Measurements from ENCODE around the gene HSPA4.
A peak's percentile ranks its signal among the peaks of the same experiment; 100 is the strongest.
"Not testable (repeated sequence)": the region's sequence is repeated elsewhere in the genome, so short reads cannot be mapped to it uniquely, and the experiment has no call there.

The HSPA4 gene

GRCh38 chr5:133051061-133051541, 712 bp upstream of the HSPA4 start:
- DNase-seq = no peak

GRCh38 chr5:133052317-133053175, 733 bp downstream of the HSPA4 start:
- DNase-seq = peak; percentile 89

- DNase-seq = no peak
These were observed 1.6 kb downstream of the HSPA4 start for GRCh38 chr5:133053448-133053847.

- DNase-seq = no peak
These were observed 3.1 kb downstream of the HSPA4 start for GRCh38 chr5:133054697-133055471.

- DNase-seq = no peak
These were observed 5.1 kb downstream of the HSPA4 start for GRCh38 chr5:133056891-133057290.

- DNase-seq = no peak
These were observed 7.8 kb downstream of the HSPA4 start for GRCh38 chr5:133059621-133060020.

GRCh38 chr5:133062276-133062675, 10.5 kb downstream of the HSPA4 start:
- DNase-seq = peak; percentile 55

GRCh38 chr5:133063965-133064364, 12.2 kb downstream of the HSPA4 start:
- no peak for DNase-seq

- no peak for DNase-seq
These were observed 13.7 kb downstream of the HSPA4 start for GRCh38 chr5:133065471-133065870.

GRCh38 chr5:133066045-133066444, 14.2 kb downstream of the HSPA4 start:
- DNase-seq = no peak

GRCh38 chr5:133072021-133072420, 20.2 kb downstream of the HSPA4 start:
- DNase-seq = no peak

GRCh38 chr5:133075572-133076536, 24.0 kb downstream of the HSPA4 start:
- no peak for DNase-seq

GRCh38 chr5:133079048-133079447, 27.2 kb downstream of the HSPA4 start:
- DNase-seq = no peak

- no peak for DNase-seq
These were observed 29.2 kb downstream of the HSPA4 start for GRCh38 chr5:133081036-133081435.

- no peak for DNase-seq
These were observed 29.9 kb downstream of the HSPA4 start for GRCh38 chr5:133081703-133082102.

- no peak for DNase-seq
These were observed 30.3 kb downstream of the HSPA4 start for GRCh38 chr5:133082128-133082527.

- no peak for DNase-seq
These were observed 32.1 kb downstream of the HSPA4 start for GRCh38 chr5:133083901-133084300.

- not testable (repeated sequence) for DNase-seq
These were observed 33.4 kb downstream of the HSPA4 start for GRCh38 chr5:133085171-133085570.

- DNase-seq = no peak
These were observed 34.6 kb downstream of the HSPA4 start for GRCh38 chr5:133086366-133086875.

GRCh38 chr5:133088064-133088463, 36.3 kb downstream of the HSPA4 start:
- no peak for DNase-seq

GRCh38 chr5:133091034-133091433, 39.2 kb downstream of the HSPA4 start:
- DNase-seq = no peak

- no peak for DNase-seq
These were observed 54.5 kb downstream of the HSPA4 start for GRCh38 chr5:133106343-133106742.

All from hematopoietic multipotent progenitor cell treated with erythropoietin and hydrocortisone succinate and interleukin-3 and kit ligand, for 4 days (in vitro differentiated cells).